HG02870 (cell line): ENCODE results near the gene SERPINA6.
"Not testable (repeated sequence)": the region's sequence is repeated elsewhere in the genome, so short reads cannot be mapped to it uniquely, and the experiment has no call there.

Experiments used
- ATAC-seq: cut with Tn5 transposase; IDR thresholded peaks from one replicate; pipeline ENCODE4 v1.9.1; 2021; ENCODE audit warnings: mild to moderate bottlenecking, moderate library complexity; ENCODE audit not compliant: unreplicated experiment

The SERPINA6 gene

DNA sequence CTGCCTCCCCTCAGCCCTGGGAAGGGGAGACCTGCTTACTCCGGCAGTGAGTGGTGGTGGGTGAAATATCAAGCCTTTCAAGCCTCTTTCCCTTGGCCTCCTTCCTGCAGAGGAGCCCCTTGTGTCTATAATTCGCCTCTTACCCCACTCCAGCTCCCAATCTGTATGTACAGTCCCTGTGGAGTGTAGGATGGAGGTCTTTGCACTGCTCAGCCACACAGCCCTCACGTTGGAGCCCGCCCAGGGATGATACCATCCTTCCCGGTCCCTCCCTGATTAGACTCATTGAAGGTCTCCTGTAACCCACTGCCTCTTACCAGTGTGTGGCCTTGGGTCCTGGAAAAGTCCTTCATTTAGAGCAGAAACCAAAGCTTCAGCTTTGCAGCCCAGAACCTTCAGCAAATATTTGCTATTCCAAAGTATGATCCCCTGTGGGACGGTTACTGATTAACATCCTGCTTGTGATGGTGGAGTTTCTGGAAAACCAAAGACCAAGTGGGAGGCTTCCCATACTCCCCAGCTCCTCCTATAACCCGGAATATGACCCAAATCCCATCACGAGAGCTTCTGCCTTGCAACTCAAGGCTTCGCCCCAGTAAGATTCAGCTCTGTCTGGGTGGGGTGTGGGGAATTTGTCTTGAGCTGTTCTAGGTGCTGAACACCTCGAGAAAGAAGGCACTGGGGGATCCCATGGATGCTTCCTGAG lies 30.1 kb downstream of the SERPINA6 start, which contains the start of gene SERPINA10:
TSS of gene SERPINA10 (minus strand) at position 397 of the 706 bp plus-strand sequence. CDS start 2,675 bp downstream, outside the sequence.
- ATAC-seq = no peak

DNA sequence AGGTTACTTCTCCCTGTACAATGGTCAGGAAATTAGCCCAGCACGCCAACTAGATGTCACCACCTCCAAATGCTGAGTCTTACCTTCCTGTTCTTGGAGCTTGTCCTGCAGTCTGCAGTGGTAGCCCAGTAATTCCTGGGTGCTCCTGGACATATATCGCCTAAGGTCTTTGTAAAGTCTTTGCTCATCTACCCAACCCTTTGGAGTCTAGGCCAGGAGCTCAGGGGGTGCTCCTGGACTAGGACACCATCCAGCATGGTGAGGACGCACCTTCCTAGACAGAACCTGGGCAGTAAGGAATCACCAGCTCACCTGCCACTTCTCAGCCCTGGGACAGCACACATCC lies 30.6 kb downstream of the SERPINA6 start:
- no peak for ATAC-seq

DNA sequence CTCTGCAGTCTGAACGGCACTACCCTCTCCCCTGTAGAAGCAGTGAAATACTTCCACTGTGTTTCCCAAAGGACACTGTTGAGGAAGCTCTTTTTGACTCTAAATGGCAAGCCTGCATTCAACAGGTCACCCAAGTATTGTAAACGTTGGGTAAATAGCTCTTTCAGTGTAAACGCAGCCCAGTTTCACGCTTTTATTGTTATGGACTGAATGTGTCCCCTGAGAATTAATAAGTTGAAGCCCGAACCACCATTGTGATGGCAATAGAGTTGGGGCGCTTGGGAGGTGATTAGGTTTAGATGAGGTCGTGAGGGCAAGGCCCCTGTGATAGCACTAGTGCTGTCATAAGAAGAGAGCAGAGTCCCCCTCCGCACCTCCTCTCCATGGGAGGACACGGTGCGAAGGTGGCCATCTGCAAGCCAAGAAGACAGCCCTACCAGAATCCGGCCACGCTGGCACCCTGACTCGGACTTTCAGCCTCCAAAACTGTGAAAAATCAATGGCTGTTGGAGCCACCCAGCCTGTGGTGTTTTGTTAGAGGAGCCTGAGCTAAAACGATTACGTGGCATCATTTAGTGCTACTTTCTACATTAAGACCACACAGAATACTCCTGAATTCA lies 31.1 kb downstream of the SERPINA6 start:
- ATAC-seq = no peak

- no peak for ATAC-seq
Observed at GRCh38 chr14:94291159-94291905, 31.8 kb downstream of the SERPINA6 start.

DNA sequence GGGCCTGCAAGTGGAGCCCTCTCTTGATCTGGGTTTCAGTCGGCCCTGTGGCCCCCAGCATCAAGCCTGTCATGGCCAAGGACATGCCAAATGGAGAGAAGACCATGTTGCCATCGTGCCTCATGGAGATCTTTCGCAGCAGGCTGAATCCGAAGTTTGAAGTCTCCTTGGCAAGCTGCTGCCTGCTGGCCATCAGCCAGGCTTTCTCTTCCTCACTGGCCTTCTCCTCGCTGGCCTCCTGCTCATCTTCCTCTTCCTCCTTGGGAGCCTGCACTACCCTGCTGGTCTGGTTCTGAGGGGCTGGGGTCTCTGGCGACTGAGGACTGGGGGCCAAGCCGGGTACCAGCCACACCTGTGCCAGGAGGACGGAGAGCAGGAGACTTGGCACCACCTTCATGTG lies 32.9 kb downstream of the SERPINA6 start:
- ATAC-seq = no peak

DNA sequence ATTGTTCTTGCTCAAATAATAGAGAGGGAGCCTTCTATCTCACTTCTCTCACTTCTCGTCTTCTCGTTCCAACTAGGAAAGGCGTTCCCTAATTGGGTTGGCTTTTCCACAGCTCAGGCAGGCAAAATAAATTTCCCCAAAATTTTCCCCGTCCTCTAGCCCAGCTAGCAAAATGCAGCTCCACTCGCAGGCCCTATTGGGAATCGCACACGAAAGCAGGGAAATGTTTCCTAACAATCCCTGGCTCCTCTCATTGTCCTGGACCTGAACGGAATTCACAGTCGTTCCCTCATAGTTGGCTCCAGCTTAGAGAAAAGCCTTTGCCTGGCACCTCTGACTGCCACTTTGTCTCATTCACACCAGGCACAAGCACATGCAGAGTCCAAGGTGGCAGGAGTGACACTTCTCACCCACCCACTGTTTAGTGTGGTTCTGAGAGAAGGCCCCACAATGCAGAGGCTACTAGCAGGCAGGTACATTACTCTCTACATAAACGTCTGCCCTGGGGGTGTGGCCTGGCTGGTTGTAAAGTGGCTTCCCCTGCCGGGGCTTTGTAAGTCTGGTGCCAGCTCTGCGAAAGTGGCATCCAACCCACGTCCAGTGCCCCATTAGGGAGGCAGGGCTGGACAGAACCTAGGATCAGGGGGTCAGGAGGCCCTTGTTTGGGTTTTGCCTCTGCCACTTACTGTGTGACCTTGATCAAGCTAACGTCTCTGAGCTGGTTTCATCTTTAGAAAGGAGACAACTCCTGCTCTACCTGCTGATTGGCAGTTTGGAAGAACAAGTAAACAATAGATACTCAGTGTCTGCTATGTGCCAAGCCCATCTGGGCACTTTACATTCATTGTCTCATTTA lies 34.3 kb downstream of the SERPINA6 start:
- ATAC-seq = no peak

DNA sequence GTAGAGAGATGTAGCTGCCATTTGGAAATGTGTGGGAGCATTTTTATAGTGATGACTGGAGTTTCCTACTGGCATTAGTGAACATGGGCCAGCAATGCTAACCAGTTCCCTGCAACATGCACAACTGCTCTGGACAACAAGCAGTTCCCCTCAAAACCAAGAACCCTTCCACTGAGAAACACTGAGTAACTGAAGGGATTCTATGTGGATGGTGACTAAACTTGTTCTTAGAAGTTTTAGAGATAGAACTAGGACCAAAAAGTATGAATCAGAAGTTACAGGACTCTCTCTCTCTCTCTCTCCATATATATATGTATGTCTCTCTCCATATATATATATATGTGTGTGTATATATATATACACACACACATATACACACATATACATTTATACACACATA lies 38.0 kb downstream of the SERPINA6 start:
- no peak for ATAC-seq

- ATAC-seq = no peak
Observed at GRCh38 chr14:94284221-94284620, 38.9 kb downstream of the SERPINA6 start.

DNA sequence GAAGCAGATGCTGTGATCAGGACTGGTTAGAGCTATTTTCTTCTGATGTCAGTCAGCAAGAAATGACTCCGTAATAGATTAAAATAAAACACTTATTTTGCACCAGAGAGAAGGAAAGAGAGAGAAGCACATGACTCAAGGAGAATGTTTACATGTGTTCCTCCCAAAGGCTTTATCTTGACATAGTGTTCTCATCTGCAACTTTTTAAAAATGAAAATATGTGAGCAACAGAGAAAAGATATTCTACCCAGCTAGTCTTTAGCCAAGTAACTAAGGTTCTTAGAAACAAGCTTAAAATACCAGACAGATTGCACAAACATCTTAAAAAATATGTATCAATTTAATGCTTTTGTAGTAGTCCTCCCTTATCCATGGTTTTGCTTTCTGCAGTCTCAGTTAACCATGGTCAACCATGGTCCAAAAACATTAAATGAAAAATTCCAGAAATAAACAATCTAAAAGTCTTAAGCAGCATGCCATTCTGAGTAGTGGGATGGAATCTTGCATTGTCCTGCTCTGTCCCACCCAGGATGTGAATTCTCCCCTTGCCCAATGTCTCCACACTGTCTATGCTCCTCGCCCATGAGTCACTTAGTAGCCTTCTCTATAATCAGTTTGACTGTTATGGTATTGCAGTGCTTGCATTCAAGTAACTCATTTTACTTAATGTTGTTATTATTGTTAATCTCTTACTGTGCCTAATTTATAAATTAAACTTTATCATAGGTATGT lies 40.0 kb downstream of the SERPINA6 start:
- ATAC-seq = no peak

DNA sequence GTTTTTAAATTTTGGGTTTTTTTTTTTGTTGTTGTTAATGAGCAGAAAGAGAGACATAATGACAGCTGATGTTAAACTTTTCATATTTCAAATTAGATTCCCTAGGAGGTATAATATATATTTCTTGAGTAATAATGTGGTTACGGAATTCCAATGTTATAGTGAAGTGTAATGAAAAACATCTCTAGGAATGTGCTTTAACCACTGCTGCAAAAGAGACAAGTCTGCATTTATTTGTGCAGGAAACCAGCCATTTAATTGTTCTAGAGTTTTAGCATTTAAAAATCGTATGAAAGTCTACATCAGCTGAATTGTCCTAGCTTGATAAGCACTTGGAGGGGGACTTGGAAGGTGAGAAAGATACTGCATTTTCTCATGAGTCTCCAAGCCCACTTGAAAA lies 44.4 kb downstream of the SERPINA6 start:
- ATAC-seq = no peak

- not testable (repeated sequence) for ATAC-seq
Observed at GRCh38 chr14:94276898-94277561, 46.1 kb downstream of the SERPINA6 start.

DNA sequence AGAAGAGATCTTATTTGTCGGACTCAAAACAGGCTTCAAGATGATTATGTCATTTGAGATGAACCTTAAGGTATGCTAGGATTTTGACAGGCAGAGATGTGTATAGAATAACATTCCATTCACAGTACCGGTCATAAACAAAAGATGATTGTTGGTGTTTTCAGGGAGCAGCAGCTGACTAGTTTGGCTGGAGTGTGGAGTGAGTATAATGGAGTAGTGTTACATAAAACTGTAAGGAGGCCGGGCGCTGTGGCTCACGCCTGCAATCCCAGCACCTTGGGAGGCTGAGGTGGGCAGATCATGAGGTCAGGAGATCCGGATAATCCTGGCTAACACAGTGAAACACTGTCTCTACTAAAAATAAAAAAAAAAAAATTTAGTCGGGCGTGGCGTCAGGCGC lies 54.0 kb downstream of the SERPINA6 start:
- ATAC-seq = no peak

- not testable (repeated sequence) for ATAC-seq
Observed at GRCh38 chr14:94268582-94268981, 54.6 kb downstream of the SERPINA6 start.

DNA sequence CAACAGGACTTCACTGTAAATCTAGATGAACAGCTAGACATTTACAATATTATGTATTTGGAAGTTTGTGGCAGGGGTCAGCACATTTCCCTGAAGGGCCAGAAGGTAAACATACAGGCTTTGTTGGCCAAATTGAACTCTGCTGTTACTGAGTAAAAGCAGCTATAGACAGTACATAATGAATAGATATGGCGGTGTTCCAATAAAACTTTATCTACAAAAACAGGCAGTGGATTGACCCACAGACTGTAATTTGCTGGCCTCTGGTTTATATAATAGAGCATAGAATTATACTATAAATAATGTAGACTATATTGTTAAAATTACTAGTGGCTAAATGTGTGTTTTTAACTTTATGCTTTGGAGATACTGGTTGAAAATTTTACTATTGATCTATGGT lies 55.8 kb downstream of the SERPINA6 start:
- no peak for ATAC-seq

GRCh38 chr14:94264195-94264594 lies 58.9 kb downstream of the SERPINA6 start:
- not testable (repeated sequence) for ATAC-seq
